GM19035 (cell line): ENCODE data around the gene PRDM7.
"Not testable (repeated sequence)": the region's sequence is repeated elsewhere in the genome, so short reads cannot be mapped to it uniquely, and the experiment has no call there.

Source experiments
- ATAC-seq: cut with Tn5 transposase; IDR thresholded peaks from one replicate; pipeline ENCODE4 v1.9.1; 2021; ENCODE audit not compliant: unreplicated experiment

PRDM7 gene

DNA sequence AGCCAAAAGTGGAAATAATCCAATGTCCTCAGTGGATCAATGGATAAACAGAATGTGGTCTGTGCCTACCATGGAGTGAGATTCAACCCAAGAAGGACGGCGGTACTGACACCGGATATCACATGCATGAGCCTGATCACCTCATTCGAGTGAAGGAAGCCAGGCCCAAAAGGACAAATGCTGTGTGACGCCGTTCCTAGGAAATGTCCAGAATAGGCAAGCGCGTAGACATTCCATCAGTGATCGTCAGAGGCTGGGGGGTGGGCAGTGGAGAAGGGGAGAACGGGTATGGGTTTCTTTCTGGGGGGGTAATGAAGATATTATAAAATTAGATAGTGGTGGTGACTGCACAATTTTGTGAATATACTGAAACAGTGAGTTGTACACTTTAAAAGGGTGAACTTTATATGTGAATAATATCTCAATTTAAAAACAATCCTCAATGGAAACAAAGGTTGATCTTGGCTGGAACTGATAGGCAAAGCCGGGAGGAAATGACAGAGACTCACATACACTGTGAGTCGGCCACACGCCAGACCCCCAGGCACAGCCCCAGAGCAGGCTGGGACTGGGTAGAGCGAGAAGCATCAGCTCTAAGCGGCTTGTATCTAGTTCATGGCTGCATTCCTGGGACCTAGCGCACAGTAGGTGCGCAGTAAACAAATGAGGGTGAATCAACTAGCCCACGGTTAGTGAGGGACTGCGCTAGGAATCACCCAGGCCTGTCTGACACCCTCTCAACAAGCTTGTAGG, 61.4 kb downstream of the PRDM7 start:
- ATAC-seq: no peak

DNA sequence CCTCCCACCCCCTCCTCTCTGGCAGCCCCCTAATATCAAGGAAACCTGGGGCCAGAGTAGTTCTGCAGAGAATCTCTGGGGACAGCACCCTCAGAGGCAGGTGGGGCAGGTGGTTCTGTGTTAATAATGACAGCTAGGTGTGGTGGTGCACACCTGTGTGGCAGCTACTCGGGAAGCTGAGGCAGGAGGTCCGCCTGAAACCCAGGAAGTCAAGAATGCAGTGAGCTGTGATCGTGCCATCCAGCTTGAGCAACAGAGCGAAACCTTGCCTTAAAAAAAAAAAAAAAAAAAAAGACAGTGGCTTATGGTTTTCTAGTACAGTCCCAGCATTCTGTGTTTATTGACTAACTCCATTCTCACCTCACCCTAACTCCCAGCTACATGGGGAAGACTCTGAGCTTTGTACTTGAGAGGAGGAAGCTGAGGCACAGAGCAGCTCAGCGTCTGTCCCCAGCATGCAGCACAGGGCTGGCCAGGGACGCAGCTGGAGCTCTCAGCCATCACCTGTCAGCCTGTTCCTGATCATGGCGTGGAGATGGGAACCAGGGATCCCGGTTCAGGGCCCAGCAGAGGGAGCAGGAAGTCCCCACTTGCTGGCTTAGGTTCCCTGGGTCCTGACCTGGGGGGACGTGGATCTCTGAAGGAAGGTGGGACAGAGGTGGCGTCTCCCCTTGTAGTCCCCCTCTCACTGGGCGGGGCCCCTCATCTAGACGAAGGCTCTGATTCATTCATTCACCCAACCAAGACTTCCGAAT, 64.0 kb downstream of the PRDM7 start:
- no peak for ATAC-seq

DNA sequence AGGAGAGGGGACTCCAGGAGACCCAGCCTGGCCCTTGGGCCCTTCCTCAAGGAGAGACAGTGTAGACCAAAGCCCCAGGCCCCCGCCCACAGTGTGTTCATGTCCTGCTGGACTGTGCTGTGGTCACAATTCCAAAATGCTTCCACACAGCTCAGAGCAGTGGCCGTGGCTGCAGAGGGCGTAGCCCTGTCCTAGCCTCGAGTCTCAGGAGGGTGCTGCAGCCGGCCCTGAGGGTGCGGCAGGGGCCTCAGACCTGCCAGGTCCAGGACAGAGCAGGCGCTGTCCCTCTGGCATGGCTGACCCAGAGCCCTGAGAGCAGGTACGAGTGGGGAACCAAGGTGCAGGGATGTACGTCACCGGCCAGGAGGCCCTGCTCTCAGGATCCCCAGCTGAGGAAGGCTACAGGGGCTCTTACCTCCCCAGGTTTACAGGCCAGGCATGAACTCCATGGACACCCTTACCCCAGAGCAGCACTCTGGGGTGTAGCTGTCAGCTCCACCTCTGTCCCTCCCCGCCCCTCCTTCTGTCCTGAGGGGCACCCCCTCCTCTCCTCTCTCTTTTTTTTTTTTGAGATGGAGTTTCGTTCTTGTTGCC, 65.1 kb downstream of the PRDM7 start:
- ATAC-seq: no peak

DNA sequence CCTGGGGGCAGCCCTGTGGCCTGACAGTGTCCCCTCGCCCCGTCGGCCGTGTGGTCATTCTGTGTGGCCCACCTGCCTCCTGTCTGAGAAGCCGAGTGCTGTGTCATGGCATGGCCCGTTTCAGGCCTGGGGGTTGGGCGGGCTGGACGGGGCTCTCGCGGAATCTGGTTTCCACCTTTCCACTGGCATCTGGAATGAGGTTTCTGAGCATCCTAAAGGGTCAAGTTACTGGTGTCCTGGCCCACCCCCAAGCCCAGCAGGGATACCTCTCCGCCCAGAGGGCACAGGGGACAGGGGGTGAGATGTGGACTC, 65.7 kb downstream of the PRDM7 start:
- no peak for ATAC-seq

DNA sequence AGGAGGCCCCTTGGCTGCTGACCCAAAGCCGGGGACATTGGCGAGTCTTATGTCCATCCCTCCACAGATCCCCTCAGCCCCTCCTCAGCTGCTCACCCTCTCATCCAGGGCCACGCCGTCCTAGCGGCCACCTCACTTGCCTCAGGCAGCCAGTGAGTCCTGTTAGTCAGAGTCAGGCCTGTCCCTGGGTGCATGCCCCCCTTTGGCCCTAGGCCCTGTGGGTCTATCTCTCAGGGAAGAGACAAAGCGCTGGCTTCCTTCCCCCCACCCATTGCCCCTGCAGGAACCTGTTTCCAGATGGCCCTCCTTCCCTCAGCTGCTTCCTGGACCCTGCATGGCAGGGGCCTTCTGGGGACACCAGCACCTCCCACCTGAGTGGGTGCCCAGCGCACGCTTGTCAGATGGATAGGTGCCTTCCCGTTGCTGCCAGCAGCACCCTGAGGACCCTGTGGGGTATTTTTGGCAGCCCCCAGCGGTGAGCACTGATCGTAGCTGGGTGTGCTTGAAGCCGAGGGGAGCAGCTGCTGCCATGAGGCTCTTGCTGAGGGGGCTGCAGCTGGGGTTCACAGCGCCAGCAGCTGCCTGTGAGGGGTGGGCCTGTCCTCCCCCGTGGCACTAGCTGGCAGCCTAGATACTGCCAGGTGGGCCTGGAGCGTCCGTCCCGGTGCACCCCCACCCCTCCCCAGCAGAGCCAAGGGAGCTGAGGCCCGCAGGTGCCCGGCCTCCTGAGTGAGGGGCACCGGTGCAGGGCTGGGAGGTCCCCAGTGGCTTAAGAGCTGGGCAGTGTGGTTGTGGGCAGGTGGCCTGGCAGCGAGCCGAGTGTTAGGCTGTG, 66.2 kb downstream of the PRDM7 start:
- ATAC-seq: no peak

DNA sequence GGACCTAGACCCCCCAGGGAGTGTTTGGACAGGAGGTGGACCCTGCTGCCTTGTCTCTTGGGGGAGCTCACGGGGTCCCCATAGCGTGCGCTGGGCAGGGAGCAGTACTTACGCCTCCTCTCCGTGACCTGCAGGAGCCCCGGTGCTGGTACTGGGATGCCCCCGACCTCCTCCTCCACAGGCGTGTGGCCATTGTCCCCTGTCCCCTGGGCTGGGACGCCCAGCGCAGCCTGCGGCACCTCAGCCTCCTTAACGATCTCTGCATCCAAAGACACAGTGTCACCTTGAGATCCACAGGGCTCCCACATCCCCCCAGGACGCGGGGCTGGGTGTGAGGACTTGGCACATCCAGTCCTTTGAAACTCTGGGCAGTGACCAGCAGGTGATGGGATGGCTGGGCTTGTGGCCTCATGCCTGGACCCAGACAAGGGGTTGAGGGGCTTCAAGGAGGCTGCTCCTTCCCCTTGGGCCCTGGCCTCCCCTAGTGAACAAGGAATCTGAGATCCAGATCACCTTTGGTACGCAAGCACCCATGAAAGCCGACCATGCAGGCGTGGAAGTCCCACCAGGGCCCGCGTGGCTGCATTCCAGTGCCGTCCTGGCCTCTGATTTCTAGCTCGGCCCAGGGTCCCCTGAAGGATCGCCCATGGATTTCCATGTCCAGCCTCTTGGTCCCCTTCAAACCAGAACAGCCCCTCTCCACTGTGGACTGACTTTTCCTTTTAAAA, 67.8 kb downstream of the PRDM7 start:
- no peak for ATAC-seq

DNA sequence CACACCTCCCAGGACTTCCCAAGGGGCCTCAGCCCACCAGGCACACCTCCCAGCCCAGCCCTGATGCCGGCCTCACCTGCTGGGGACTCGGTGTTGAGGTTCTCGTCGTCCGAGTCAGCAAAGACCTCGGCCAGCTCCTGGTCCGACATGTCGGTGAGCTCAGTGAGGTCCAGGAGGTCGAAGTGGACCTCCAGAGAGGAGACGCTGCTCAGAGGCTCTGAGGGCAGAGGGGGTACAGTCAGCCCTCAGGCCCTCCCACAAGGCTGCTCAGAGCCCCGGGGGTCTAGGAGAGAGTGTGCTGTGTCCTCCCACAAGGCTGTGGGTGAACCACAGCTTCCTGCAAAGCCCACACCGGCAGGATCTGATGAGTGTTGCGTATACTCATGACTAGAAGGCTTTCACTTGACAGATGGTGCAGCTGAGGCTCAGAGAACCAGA, 68.4 kb downstream of the PRDM7 start:
- ATAC-seq: no peak

DNA sequence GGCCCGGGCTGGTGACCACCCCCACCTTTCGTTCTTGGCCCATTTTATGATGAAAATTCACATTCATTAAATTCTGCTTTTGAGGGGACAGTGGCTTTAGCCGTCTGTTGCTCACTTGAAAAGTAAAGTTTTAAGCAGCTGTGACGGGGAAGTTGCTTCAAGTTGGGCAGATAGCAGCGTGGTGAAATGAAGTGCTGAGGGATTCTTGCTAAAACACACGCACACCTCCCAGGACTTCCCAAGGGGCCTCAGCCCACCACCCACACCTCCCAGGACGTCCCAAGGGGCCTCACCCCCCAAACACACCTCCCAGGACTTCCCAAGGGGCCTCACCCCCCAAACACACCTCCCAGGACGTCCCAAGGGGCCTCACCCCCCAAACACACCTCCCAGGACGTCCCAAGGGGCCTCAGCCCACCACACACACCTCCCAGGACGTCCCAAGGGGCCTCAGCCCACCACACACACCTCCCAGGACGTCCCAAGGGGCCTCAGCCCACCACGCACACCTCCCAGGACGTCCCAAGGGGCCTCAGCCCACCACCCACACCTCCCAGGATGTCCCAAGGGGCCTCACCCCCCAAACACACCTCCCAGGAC, 69.4 kb downstream of the PRDM7 start:
- not testable (repeated sequence) for ATAC-seq

DNA sequence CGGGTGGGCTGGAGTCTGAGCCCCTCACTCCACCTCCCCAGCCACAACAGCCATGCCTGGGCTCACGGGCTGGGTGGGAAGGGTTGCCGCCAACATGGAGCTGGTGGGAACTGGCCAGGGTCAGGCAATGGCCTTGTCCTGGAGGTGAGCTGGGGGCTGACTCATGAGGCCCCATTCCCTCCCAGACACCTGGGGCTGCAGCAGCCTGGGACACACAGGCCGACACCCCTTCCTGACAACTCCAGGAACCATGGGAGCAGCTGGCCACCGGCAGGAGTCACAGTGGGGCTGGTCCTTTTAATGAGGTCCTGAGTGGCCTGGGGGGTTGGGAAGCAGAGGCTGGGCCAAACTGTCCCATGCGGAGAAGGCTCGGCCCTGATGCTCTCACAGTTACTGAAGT, 70.1 kb downstream of the PRDM7 start:
- ATAC-seq: no peak
